Type B pancreatic cell (in vitro differentiated cells): ENCODE measurements around the gene ATP9A. TPM values are rescaled to one million over a fixed set of nuclear protein-coding genes. Genes with fewer than 3 reads are reported as not detected.

Source experiments
- DNase-seq: peaks from one replicate; pipeline ENCODE4 v3.0.0; 2021; ENCODE audit warnings: mixed read lengths; ENCODE audit not compliant: unreplicated experiment; ENCODE audit errors: extremely low spot score
- H3K27ac Mint-ChIP-seq: 2 replicates; pipeline ENCODE4 v1.8.0; 2021; ENCODE audit warnings: mild to moderate bottlenecking, mixed read lengths
- H3K27me3 Mint-ChIP-seq: 2 replicates; pipeline ENCODE4 v1.8.0; 2021; ENCODE audit warnings: mixed read lengths
- H3K36me3 Mint-ChIP-seq: 2 replicates; pipeline ENCODE4 v1.8.0; 2021; ENCODE audit warnings: mixed read lengths
- H3K4me1 Mint-ChIP-seq: one replicate; pipeline ENCODE4 v1.8.0; 2021; ENCODE audit warnings: mixed read lengths; ENCODE audit not compliant: unreplicated experiment
- H3K4me3 Mint-ChIP-seq: 2 replicates; pipeline ENCODE4 v1.8.0; 2021; ENCODE audit warnings: mild to moderate bottlenecking, mixed read lengths
- H3K9me3 Mint-ChIP-seq: 2 replicates; pipeline ENCODE4 v1.8.0; 2021; ENCODE audit warnings: mixed read lengths
- CTCF ChIP-seq: fragments of 200-600 bp; sonication (generic); conservative IDR thresholded peaks from 2 replicates; pipeline ENCODE4 v1.5.0; 2021; ENCODE audit warnings: antibody characterized with exemption, mild to moderate bottlenecking
- total RNA-seq: library from RNA; stranded (reverse); gene quantifications from 2 replicates; pipeline ENCODE4 v1.2.1, GENCODE V29; 2021; ENCODE audit warnings: low replicate concordance

The ATP9A gene
- total RNA-seq, 1 donor from 2014 or later = 55.8 TPM

GRCh38 chr20:51667491-51667890, 100.7 kb downstream of the ATP9A start:
- peaks cover 38% of the 10 kb centered on the region for H3K36me3 Mint-ChIP-seq
- no peak for TF ChIP-seq CTCF
- no peak overlapping the region for H3K4me3 Mint-ChIP-seq
- H3K27me3 Mint-ChIP-seq = no peaks in the 10 kb centered on the region
- H3K27ac Mint-ChIP-seq = no peak overlapping the region
- H3K9me3 Mint-ChIP-seq = no peaks in the 10 kb centered on the region
- no peak for DNase-seq
- no peaks in the 10 kb centered on the region for H3K4me1 Mint-ChIP-seq

- Mint-ChIP-seq H3K27ac (no peak overlapping the region), H3K36me3 (peaks cover 35% of the 10 kb centered on the region), H3K9me3 (no peaks in the 10 kb centered on the region), H3K27me3 (no peaks in the 10 kb centered on the region), H3K4me1 (peaks cover 3% of the 10 kb centered on the region), H3K4me3 (no peak overlapping the region)
- TF ChIP-seq CTCF = no peak
- DNase-seq = no peak
Observed at GRCh38 chr20:51667002-51667408, 101.2 kb downstream of the ATP9A start.

GRCh38 chr20:51666126-51666525, 102.1 kb downstream of the ATP9A start:
- Mint-ChIP-seq H3K4me3 (no peak overlapping the region), H3K4me1 (peaks cover 11% of the 10 kb centered on the region), H3K27me3 (no peaks in the 10 kb centered on the region), H3K27ac (no peak overlapping the region), H3K36me3 (peaks cover 35% of the 10 kb centered on the region), H3K9me3 (no peaks in the 10 kb centered on the region)
- DNase-seq = no peak
- TF ChIP-seq CTCF = no peak

GRCh38 chr20:51665543-51666118, 102.6 kb downstream of the ATP9A start:
- Mint-ChIP-seq H3K9me3 (no peaks in the 10 kb centered on the region), H3K27ac (no peak overlapping the region), H3K4me1 (peaks cover 16% of the 10 kb centered on the region)

GRCh38 chr20:51661609-51662178, 106.5 kb downstream of the ATP9A start:
- Mint-ChIP-seq H3K4me3 (no peak overlapping the region), H3K9me3 (no peaks in the 10 kb centered on the region), H3K27me3 (no peaks in the 10 kb centered on the region), H3K4me1 (peaks cover 33% of the 10 kb centered on the region), H3K27ac (no peak overlapping the region), H3K36me3 (peaks cover 24% of the 10 kb centered on the region)
- no peak for DNase-seq
- no peak for TF ChIP-seq CTCF

More at GRCh38 chr20:51665543-51666118, 102.6 kb downstream of the ATP9A start:
- Mint-ChIP-seq H3K4me3 (no peak overlapping the region), H3K36me3 (peaks cover 30% of the 10 kb centered on the region), H3K27me3 (no peaks in the 10 kb centered on the region)
- no peak for DNase-seq
- no peak for TF ChIP-seq CTCF
